ENCODE data around the gene ASPG.

The ASPG gene

GRCh38 chr14:104138718-104139459 is 53.4 kb downstream of the ASPG start:
- DNase-seq = no peak

GRCh38 chr14:104139460-104140212 is 54.1 kb downstream of the ASPG start:
- no peak for DNase-seq

- no peak for DNase-seq
Measured at GRCh38 chr14:104140213-104140462, 54.6 kb downstream of the ASPG start.

GRCh38 chr14:104140463-104141331 is 55.2 kb downstream of the ASPG start:
- no peak for DNase-seq

- no peak for DNase-seq
Measured at GRCh38 chr14:104141621-104142091, 56.2 kb downstream of the ASPG start.

GRCh38 chr14:104142136-104142945 is 56.8 kb downstream of the ASPG start:
- DNase-seq = no peak

GRCh38 chr14:104142946-104143470 is 57.5 kb downstream of the ASPG start:
- DNase-seq = no peak

GRCh38 chr14:104143521-104144452 is 58.3 kb downstream of the ASPG start:
- no peak for DNase-seq

- no peak for DNase-seq
Measured at GRCh38 chr14:104144453-104144790, 58.9 kb downstream of the ASPG start.

- no peak for DNase-seq
Measured at GRCh38 chr14:104144911-104145825, 59.7 kb downstream of the ASPG start.

- DNase-seq = no peak
Measured at GRCh38 chr14:104145826-104146601, 60.5 kb downstream of the ASPG start.

GRCh38 chr14:104146651-104147345 is 61.3 kb downstream of the ASPG start:
- DNase-seq = no peak

- DNase-seq = no peak
Measured at GRCh38 chr14:104147346-104148125, 62.0 kb downstream of the ASPG start.

GRCh38 chr14:104148433-104149277 is 63.2 kb downstream of the ASPG start:
- no peak for DNase-seq

GRCh38 chr14:104149278-104149595 is 63.7 kb downstream of the ASPG start:
- DNase-seq = no peak

GRCh38 chr14:104149617-104150135 is 64.2 kb downstream of the ASPG start:
- DNase-seq = no peak

All from cerebellar nuclear complex (tissue), 1 donor.